Ovary (tissue), 3 donors: ENCODE measurements around the gene STK33.

Source experiments
- CTCF ChIP-seq, 3 donors: fragments of 450-650 bp in 2 of 3; fragments of 200-600 bp in 1 of 3; IDR thresholded peaks; one replicate each; pipeline versions ENCODE4 v1.5.1 to v1.8.0; 2016 to 2022; ENCODE audit warnings: antibody characterized with exemption in 3 of 3, mild to moderate bottlenecking in 1 of 3
- POLR2A ChIP-seq: fragments of 450-650 bp; IDR thresholded peaks from one replicate; pipeline ENCODE4 v1.6.1; 2017; ENCODE audit warnings: antibody characterized with exemption, mild to moderate bottlenecking, moderate library complexity
- donor health status: DM: no; HTN: no; CAD: no.

- TF ChIP-seq POLR2A (no peak), CTCF (IDR thresholded peaks at IDR 0.05) (no peak)
These were observed 47.3 kb upstream of the STK33 start for GRCh38 chr11:8641332-8641731.
